ENCODE results near the gene SLIT1.

DNA sequence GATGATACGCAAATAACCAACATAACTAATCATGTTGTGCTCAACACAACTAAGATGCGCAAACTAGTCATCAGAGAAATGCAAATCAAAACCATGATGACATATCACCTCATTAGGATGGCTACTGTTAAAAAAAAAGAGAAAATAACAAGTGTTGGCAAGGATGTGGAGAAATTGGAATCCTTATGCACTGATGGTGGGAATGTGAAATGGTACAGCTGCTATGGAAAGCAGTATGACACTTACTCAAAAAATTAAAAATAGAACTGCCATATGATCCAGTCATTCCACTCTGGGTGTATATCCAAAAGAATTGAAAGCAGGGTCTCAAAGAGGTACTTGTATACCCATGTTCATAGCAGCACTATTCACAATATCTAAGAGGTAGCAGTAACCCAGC is 42.9 kb downstream of the SLIT1 start:
- TF ChIP-seq EZH2phosphoT487 (IDR thresholded peaks at IDR 0.05; ENCODE audit: insufficient read depth, low read depth) (no peak), EZH2 (IDR thresholded peaks at IDR 0.05; ENCODE audit: insufficient read depth, poor library complexity, severe bottlenecking) (no peak)

All from GM23248 (cell line).